A673 (cell line): ENCODE measurements around the gene S100A14.

Experiments
- CTCF ChIP-seq: fragments of 300-800, 200-600 bp; sonication (generic); conservative IDR thresholded peaks from 2 replicates; pipeline ENCODE4 v1.5.1; 2017; ENCODE audit warnings: low read depth, mild to moderate bottlenecking, antibody characterized with exemption, low read length, moderate library complexity, mixed read lengths
- EZH2 ChIP-seq: fragments of 200-600 bp; sonication (generic); IDR thresholded peaks from 2 replicates; pipeline ENCODE4 v1.6.1; 2017; ENCODE audit warnings: borderline replicate concordance, low read depth, mild to moderate bottlenecking, mixed read lengths, antibody characterized with exemption, low read length; ENCODE audit not compliant: poor library complexity, severe bottlenecking

GRCh38 chr1:153598309-153599172, 17.6 kb downstream of the S100A14 start:
- no peak for TF ChIP-seq CTCF
- no peak for TF ChIP-seq EZH2
